ENCODE results near the gene ABCC8. TPM values are rescaled to one million over a fixed set of nuclear protein-coding genes. Genes with fewer than 3 reads are reported as not detected.

Gene ABCC8
- total and polyA plus RNA-seq, 2 donors (not counting 3 experiments of a cell fraction or from before 2014, with no cell fraction given): not detected

- CTCF ChIA-PET: no interaction called here
- dilution Hi-C loops (cut with MboI; ENCODE audit: extremely low pct_ligation_motif_present, low sequenced_read_pairs): no loop called here
- TF ChIP-seq MAX (IDR thresholded peaks at IDR 0.05; ENCODE audit: insufficient read depth, insufficient read length) (no peak), CTCF (IDR thresholded peaks at IDR 0.05; ENCODE audit: extremely low read depth in 1 of 2, insufficient read depth in 1 of 2, low read depth in 1 of 2, low read length in 2 of 2) (no peak), POLR2A (IDR thresholded peaks at IDR 0.05; ENCODE audit: low read depth, low read length) (no peak), MYC (IDR thresholded peaks at IDR 0.05; ENCODE audit: low read depth, low read length) (no peak), POLR2AphosphoS5 (IDR thresholded peaks at IDR 0.05; ENCODE audit: insufficient read depth, low read depth, low read length) (no peak), JUN (IDR thresholded peaks at IDR 0.05; ENCODE audit: borderline replicate concordance, insufficient read depth, insufficient read length, low read depth) (no peak), FOS (IDR thresholded peaks at IDR 0.05; ENCODE audit: borderline replicate concordance, insufficient read depth, low read length) (no peak), GATA2 (IDR thresholded peaks at IDR 0.05; ENCODE audit: insufficient read depth, insufficient read length, low read depth, low read length) (no peak), EZH2 (IDR thresholded peaks at IDR 0.05; ENCODE audit: borderline replicate concordance, low read depth, low read length, severe bottlenecking) (no peak)
- H4K20me1 ChIP-seq (replicated peaks; ENCODE audit: control insufficient read depth, extremely low read depth, insufficient read depth, low read length): no peaks in the 10 kb centered on the region
- BruUV-seq (replicated peaks): no TSS peak
- H3K4me1 ChIP-seq (ENCODE audit: control insufficient read depth, extremely low read depth, insufficient read depth, low read length): no peaks in the 10 kb centered on the region
- no peak overlapping the region for H2AFZ ChIP-seq (ENCODE audit: low read depth, low read length)
- no peak overlapping the region for H3K9ac ChIP-seq (replicated peaks; ENCODE audit: extremely low read depth, insufficient read depth, low read length)
- H3K9me1 ChIP-seq (replicated peaks; ENCODE audit: control insufficient read depth, extremely low read depth, insufficient read depth, low read length): no peaks in the 10 kb centered on the region
- intact Hi-C loops (cut with micrococcal nuclease): no loop called here
- DNase-seq (ENCODE audit: low read depth, low spot score) (no peak), FAIRE-seq (no peak)
- no peak overlapping the region for H3K27ac ChIP-seq (ENCODE audit: insufficient read depth, low read depth, low read length)
- no peaks in the 10 kb centered on the region for H3K9me3 ChIP-seq (replicated peaks; ENCODE audit: control insufficient read depth, insufficient read depth, low read length)
- no peaks in the 10 kb centered on the region for H3K36me3 ChIP-seq (ENCODE audit: control insufficient read depth in 2 of 2, extremely low read depth in 1 of 2, insufficient read depth in 2 of 2, low read length in 2 of 2)
- H3K4me2 ChIP-seq (ENCODE audit: insufficient read depth, low read length): no peak overlapping the region
- peaks cover 0 to 2% of the 10 kb centered on the region in 2 experiments for H3K27me3 ChIP-seq (ENCODE audit: control insufficient read depth in 2 of 2, insufficient read depth in 2 of 2, low read length in 2 of 2)
- POLR2A ChIA-PET: no interaction called here
- H3K4me3 ChIP-seq (replicated peaks in 1 of 3; ENCODE audit: insufficient read depth in 1 of 3, low read depth in 1 of 3, low read length in 3 of 3): no peak overlapping the region
- no peaks in the 10 kb centered on the region for H3K79me2 ChIP-seq (ENCODE audit: control insufficient read depth, insufficient read depth, low read length)
Observed at GRCh38 chr11:17445240-17445795, 31.3 kb downstream of the ABCC8 start.

Measured in endothelial cell of umbilical vein (primary cell).